NCI-H2196 (cell line): ENCODE data around the gene HPSE.

Source experiments
- DNase-seq: peaks from one replicate; lab custom pipeline; 2025; ENCODE audit not compliant: unreplicated experiment; lab: John Stamatoyannopoulos, UW

HPSE gene

DNA sequence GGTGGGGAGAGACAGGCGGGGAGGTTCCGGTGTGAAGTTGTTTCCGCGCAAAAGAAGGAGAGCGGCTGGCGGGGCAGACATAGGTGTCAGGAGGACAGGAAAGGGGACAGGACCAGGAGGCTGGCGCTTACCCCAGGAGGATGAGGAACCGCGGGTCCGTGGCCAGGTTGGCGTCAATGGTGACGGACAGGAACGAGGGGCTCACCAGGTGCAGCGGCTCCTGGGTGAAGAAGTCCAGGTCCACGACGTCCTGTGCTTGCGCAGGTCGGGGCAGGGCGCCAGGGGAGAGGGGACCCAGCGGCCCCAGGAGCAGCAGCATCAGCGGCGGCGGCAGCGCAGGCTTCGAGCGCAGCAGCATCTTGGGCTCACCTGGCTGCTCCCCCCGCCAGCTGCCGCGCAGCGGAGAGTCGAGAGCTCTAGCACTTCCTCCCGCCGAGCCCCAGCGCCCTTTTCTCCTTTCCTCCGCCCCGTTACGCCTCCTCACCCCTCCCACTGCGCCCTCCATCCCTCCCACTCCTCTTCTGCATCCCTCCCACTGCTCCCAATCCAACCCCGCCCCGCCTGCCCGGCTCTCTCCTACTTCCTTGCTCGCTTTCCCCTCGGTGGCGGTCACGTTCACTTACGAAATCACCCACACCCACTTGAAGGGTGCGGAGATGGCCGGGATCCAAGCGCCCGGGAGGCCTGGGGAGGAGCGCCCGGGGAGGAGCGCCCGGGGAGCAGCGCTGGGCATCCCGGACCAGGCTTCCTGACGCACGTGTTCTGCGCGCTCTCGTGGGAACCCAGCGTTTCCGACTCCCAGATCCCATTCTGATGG is at the start of gene HPSE:
Gene HPSE (minus strand): TSS at position 424 of the 817 bp plus-strand sequence. CDS start 66 bp downstream, at position 358.
- DNase-seq = peak; percentile 64

DNA sequence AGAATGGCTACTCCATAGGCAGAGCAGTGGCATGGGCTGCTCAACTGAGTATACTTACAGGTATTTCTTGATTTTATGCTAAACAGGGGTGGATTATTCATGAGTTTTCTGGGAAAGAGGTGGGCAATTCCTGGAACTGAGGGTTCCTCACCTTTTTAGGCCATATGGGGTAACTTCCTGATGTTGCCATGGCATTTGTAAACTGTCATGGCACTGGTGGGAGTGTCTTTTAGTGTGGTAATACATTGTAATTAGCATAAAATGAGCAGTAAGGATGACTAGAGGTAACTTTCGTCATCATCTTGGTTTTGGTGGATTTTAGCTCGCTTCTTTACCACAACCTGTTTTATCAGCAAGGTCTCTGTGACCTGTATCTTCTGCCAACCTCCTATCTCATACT is 48.2 kb upstream of the HPSE start:
- no peak for DNase-seq

DNA sequence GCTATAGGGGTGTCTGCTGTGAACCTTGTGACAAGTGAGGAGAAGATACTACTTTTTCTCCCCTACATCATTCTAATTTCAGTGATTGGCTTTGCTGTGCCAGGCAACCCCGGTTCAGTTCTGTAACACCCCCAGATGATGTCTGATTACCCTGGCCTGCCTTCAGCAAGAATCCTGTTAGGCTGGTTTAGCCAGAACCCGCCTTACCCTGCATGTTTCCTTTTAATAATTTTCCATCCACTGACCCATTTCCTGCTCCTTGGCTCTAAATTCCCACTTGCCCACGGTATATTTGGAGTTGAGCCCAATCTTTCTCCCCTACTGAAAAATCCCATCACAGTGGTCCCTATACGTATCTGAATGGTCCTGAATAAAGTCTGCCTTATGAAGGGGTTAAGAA is 46.5 kb upstream of the HPSE start:
- DNase-seq = no peak

DNA sequence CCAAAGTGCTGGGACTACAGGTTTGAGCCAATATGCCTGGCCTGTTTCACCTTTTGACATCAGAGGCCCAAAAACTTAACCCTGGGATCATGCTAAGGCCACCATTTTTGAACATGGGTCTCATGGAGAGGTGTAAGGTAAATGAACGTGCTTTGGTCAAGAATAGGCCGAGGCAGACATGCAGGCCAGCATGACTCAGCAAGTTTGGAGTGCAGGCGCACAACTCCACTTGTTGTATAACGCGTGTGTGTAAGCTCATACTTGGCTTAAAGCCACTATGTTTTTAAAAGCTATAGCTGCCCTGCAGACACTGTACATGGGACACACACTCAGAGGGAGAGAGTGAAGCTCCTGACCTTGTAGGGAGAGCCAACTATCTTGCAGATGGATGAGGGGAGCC is 43.8 kb upstream of the HPSE start:
- DNase-seq = no peak

DNA sequence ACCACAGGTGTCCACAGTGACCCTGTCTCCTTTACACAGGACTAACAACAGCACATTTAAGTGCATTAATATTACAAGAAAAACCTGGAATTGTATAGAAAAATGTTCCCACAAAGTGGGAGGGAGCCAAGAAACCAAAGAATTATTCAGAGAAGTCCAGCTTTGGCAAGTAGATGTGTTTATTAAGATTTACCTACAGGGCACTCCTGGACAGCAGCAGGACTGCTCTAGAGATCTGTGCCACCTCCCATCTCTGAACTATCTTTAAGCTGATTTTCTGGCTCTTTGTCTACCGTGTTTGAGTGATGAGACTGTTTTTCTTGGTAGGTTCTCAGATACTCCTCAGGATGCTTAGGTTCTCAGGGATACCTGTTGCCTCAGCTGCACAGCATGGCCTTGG is 38.3 kb upstream of the HPSE start:
- no peak for DNase-seq

DNA sequence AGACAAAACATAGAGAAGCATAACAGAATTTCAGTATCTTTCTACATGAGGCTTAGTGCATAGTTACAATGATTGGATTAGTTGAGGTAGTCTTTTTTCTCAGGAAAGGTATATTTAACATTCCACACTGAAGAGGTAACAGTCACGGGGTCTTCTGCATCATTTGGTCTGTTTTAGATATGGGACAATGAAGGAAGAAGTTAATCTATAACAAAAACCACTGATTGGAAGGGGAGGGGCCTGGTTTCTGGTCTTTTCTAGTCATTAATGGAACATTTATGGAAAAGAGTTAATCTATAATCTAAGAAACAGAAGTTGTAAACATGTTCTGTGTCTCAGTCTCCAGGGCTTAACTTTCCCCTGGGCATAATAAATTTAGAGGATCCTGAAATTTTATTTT is 37.3 kb upstream of the HPSE start:
- DNase-seq = no peak

DNA sequence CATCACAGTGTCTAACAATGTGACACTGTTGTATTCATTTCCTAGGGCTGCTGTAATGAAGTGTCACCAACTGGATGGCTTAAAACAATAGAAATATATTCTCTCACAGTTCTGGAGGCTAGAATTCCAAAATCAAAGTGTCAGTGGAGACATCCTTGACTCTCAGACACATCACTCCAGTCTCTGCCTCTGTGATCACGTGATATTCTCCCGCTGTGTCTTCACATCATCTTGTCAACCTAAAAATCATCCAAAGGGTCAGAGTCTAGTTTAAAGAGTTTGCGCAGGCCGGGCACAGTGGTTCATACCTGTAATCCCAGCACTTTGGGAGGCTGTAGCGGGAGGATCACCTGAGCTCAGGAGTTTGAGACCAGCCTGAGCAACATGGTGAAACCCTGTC is 36.6 kb upstream of the HPSE start:
- DNase-seq = no peak

DNA sequence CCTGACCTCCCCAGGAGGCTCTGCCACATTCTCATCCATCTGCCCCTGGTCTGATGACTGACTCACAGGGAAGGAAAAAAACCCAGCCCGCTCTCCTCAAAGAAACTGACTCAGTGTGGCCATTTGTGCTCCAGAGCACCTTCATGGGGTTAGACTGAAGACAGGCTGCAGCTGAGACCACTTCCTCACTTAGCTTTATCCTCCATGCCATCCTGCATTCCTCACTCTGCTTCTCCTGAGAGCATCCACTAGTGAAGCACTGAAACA is 35.9 kb upstream of the HPSE start:
- DNase-seq = no peak

DNA sequence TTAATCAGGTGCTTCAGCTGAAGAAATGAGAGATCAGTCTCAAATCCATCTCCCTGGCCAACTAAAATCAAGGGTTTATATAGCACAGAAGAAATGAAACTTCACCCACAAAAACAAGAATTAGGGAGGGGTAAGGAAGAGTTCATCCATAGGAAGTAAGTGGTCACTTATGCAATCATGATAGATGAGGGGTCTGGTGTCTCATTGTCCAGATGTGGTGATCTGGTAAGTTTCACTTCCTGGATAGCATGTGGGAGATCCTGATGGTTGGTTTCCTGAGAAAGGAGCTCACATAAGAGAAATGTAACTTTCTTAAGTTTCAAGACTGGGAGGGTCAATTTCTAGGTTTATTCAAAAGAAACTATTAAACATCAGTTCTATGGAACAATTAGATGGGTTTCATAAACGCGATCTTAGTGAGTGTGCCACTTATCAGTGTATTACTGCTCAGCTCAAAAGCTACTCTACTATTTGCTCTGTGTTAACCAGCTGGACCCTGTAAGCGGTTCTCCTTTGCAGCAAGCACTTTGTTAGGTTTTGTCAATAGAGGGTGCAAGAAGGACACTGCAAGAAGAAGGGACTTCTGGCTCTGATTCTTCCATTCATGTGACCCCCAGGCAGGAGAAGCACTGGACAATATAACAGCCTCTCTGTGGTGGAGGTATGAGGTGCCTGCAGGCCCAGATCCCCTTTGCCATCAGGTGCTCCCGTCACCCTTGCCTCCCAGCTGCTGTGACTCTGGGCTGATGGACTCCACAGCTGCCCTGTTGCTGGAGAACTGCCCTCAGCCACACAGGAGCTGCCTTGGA is 35.4 kb upstream of the HPSE start:
- no peak for DNase-seq

DNA sequence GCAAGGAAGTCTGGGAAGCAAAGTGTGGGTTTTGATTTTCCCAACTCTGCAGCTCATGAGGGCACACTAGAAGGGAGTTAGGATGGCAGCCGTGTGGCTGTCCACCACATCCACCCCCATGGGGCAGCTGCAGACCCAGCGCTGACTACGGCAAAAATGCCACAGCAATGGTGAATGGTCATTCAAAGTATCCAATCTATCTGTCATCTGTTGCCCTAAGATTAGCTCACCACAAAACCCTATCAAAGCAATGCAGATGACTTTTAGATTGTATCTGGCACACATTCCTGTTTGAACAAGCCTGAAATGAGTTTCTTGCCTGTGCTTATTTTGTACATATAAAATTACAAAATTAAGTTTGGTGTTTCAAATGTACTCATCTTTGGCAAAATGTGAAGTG is 29.7 kb upstream of the HPSE start:
- no peak for DNase-seq

DNA sequence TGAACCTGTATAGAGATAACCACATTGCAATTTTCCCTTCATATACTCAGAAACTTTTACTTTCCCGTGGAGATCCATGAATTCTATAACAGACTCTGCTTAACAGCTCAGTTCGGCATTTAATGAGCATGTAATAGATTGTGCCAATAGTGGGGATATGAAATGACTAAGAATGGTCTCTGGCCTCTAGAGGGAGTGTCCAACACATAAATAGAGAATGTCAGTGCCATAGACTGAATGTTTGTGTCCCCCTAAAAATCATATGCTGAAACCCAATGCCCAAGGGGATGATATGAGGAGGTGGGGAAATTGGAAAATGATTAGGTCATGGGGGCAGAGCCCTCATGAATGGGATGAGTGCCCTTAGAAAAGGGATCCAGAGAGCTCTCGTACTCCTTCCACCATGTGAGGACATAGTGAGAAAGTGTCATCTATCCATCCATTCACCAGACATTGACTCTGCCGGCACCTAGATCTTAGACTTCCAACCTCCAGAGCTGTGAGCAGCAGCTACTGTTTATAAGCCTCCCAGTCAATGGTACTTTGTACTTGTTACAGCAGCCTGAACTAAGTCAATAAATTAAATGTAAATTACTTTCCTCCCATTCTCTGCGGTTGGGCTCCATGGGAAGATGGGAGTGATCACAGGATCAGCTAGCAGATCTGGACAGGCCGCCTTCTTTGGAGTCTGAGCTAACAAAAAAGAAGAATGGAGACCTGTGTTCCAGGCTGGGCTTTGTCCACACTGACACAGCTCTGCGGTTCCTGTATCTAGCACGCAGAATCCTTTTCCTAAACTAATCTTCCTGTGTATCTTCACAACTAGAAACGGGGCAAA is 28.1 kb upstream of the HPSE start:
- no peak for DNase-seq

DNA sequence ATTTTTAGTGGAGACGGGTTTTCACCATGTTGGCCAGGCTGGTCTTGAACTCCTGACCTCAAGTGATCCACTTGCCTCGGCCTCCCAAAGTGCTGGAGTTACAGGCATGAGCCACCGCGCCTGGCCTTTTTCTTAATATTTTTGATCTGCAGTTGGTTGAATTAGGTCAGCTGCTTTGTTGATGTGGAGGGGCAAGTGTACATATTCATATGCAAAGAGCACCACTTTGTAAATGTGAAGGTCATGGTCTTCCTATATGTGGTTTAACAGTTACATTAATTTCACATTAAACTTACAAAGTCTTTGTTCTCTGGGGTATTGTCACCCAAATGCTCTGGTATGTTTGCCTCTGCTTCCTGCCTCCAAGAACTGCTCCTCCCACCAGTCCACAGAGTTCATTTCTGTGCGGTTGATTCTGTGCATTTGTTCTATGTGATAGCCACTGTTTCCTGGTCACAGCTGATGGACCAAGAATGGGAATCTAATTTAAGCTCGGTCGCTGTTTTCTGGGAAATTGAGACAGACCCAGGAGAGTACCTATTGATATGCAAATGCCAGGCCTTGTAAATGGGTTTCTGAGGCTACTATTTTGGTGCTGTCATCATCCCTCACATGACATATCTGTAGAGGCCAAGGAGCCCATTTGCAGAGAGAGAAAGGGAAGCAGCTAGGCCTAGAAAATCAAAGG is 26.9 kb upstream of the HPSE start:
- DNase-seq = no peak

DNA sequence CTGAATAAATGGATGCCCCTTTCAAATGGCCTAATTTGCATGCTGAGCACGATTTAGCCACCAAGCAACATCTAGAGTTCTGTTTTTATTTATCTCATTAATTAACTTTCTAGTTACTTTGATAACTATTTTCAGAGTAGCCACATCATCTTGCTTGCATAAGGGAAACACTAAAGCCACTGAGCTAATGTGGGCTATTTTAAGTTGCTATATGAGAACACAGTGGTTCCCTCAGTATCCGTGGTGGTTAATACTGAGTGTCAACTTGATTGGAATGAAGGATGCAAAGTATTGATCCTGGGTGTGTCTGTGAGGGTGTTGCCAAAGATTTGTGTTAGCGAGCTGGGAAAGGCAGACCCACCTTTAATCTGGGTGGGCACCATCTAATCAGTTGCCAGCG is 25.4 kb upstream of the HPSE start:
- no peak for DNase-seq

DNA sequence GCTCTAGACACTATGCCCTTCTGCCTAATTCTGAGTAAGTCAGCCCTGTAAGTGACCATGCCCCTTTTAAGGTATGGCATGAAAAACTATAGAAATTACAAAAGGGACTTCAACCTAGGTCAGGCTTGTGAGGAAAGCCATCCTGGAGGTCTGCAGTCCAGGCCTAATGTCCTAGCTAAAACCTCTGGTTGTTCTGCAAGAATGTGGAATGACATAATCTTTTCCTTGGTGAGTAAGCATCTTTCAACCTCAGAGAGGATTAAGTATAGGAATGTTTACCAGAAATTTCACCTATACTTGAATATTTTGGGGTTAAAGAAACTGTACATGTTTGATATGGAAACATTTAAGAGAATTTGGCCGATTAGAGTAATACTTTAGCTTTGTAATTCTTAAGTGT is 23.8 kb upstream of the HPSE start:
- no peak for DNase-seq

DNA sequence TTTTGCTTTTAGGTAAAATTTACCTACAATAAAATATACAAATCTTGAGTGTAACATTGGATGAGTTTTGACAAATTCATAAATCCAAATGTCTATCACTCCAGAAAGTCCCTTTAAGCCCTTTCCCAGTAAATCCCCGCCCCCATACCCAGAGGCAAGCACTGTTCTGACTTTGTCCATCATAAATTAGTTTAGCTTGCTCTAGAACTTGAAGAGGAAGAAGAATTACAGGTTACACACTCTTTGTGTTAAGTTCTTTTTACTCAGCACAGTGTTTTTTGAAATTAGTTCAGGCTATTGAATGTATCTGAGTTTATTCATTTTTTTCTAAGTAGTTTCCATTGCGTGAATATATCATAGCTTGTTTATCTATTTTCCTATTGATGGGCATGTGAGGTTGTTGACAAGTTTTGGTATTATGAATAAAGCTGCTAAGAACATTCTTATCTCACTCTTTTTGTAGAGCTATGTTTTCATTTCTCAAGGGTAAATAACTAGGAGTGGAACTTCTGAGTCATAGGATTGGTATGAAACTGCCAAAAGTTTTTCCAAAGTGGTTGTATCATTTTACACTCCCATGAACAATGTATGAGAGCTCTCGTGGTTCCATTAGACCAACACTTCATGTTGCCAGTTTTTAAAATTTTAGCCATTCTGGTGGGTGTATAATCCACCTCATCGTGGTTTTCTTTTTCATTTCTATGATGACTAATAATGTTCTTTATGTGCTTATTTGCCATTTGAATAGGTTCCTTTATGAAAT is 22.4 kb upstream of the HPSE start:
- no peak for DNase-seq

DNA sequence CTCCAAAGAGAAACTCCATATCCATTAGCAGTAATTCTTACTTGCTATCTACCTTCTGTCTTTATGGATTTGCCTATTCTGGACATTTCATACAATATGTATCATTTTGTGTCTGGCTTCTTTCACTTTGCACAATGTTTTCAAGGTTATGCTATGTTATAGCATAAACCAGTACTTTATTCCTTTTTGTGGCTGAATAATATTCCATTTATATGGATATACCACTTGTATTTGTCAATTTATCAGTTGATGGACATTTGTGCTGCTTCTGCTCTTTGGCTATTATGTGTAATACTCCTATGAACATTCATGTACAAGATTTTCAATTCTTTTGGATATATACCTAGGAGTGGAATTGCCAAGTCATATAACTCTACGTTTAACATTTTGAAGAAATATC is 18.9 kb upstream of the HPSE start:
- no peak for DNase-seq

DNA sequence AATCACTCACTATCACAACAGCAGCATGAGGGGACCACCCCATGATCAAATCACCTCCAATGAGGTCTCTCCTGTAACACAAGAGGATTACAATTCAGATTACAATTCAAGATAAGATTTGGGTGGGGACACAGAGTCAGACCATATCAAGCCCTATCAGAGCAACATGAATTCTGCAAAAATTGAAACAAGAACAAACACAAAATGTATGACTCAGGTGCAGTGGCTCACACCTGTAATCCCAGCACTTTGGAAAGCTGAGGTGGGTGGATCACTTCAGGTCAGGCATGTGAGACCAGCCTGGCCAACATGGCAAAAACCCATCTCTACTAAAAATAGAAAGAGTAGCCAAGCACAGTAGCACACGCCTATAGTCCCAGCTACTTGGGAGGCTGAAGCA is 13.4 kb upstream of the HPSE start:
- no peak for DNase-seq

DNA sequence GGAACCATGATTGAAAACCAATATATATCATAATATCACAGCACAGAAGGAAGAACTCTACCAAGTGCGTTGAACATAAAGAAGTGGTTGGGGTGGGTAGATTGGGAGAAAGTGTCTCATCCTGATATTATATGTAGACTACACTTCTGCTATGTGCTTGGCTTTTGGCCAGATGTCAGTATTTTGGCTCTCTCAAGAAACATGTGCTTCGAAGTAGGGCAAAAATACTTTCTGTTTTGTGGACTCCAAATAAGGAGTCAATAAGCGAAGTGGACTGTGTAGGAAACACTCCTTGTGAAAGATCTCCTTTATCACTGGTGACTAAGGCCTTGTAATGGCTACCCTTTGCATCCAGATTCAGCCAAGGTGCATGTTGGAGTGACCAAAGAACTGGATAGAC is 7.8 kb upstream of the HPSE start:
- DNase-seq = no peak

DNA sequence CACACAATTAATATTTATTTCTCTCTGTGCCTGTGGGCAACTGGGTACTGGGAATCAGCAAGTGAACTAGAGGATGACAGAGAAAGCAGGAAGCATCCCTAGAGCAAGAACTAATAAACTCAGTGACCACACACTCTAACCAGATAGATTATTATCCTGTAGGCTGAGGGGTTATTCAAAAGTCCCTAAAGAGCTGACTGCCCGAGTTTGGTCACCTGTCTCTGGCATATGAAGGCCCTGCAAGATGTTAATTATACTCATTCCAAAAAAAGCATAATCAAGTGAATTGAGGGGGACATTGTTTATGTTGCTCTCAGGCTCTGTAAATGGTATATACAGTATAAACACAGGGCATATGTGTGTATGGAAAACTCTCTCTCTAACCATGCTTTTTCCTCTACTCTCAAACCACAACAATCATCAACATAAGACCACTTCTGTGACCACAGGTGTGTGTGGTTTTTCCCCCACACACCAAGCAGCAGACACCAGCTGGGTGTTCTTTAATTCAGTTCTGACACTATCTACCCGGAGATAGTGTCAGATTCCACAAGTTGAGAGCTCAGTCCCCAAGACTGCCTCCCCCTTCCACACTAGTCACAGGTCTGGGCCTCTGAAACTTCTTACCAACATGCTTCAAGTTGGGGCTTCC is 6.2 kb upstream of the HPSE start:
- DNase-seq = no peak

DNA sequence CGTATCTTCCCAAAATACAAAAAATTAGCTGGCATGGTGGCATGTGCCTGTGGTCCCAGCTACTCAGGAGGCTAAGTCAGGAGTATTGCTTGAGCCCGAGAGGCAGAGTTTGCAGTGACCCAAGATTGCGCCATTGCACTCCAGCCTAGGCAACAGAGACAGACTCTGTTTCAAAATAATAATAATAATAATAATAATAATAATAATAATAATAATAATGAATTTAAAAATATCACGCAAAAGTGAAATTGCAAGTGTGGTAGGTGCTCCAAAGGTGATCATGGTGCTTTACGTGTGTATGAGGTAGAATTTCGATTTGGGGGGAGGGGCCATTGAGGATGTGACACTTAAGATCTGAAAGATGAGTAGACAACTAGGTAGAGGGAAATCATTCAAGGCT is 4.9 kb upstream of the HPSE start:
- DNase-seq = no peak
